Gastrocnemius medialis (tissue), 4 donors: ENCODE measurements around the gene SEMA3C. TPM values are rescaled to one million over a fixed set of nuclear protein-coding genes. Genes with fewer than 3 reads are reported as not detected.

Source experiments
- ATAC-seq, 2 donors: fragments of 150-250 bp; one replicate each; pipeline ENCODE4 v1.9.1; 2016
- DNase-seq, 2 donors: peaks; one replicate each; pipeline ENCODE4 v3.0.0-alpha.2; 2019
- H3K27ac ChIP-seq, 4 donors: fragments of 200-600 bp; sonication (generic); 1 replicate in 1 of 4; 2 replicates in 3 of 4; pipeline ENCODE4 v1.5.1; 2016 to 2018; ENCODE audit warnings: mild to moderate bottlenecking in 2 of 4, moderate library complexity in 1 of 4
- H3K27me3 ChIP-seq, 3 donors: fragments of 200-600 bp; sonication (generic) in 2 of 3; 1 replicate in 1 of 3; 2 replicates in 2 of 3; pipeline versions ENCODE4 v1.5.1 to v1.6.0; 2016 to 2019; ENCODE audit warnings: mild to moderate bottlenecking in 1 of 3, moderate library complexity in 1 of 3
- H3K36me3 ChIP-seq, 2 donors: fragments of 200-600 bp; sonication (generic) in 1 of 2; one replicate each; pipeline ENCODE4 v1.5.1; 2017 to 2018
- H3K4me1 ChIP-seq, 2 donors: fragments of 200-600 bp; sonication (generic) in 1 of 2; one replicate each; pipeline ENCODE4 v1.5.1; 2016 to 2017; ENCODE audit warnings: mild to moderate bottlenecking in 2 of 2
- H3K4me3 ChIP-seq, 4 donors: fragments of 200-600 bp; sonication (generic) in 3 of 4; 1 replicate in 1 of 4; 2 replicates in 3 of 4; pipeline ENCODE4 v1.5.1; 2016 to 2019; ENCODE audit warnings: mild to moderate bottlenecking in 2 of 4
- H3K9me3 ChIP-seq, 3 donors: fragments of 200-600 bp; sonication (generic) in 2 of 3; 1 replicate in 1 of 3; 2 replicates in 2 of 3; pipeline ENCODE4 v1.5.1; 2016 to 2019
- CTCF ChIP-seq, 5 experiments: fragments of 450-650 bp in 3 of 5; fragments of 200-600 bp in 2 of 5; sonication (generic) in 2 of 5; IDR thresholded peaks in 4 of 5; conservative IDR thresholded peaks in 1 of 5; 1 replicate in 4 of 5; 2 replicates in 1 of 5; pipeline ENCODE4 v1.5.1; 2016 to 2019; ENCODE audit warnings: antibody characterized with exemption in 5 of 5, mild to moderate bottlenecking in 3 of 5, moderate library complexity in 3 of 5
- POLR2A ChIP-seq, 2 donors: fragments of 450-650 bp; IDR thresholded peaks; one replicate each; pipeline ENCODE4 v1.6.1; 2017; ENCODE audit warnings: antibody characterized with exemption in 2 of 2, mild to moderate bottlenecking in 2 of 2, moderate library complexity in 2 of 2
- in situ Hi-C, 4 donors: fragments of 200-750 bp; cut with MboI; loops; one replicate each; pipeline versions ENCODE4 v1.15.0 to v1.8.0; 2017; ENCODE audit warnings: low sequenced_read_pairs in 4 of 4
- intact Hi-C: fragments of 100-400 bp; cut with DNase I; formaldehyde crosslinking; loops from one replicate; pipeline ENCODE4 v1.15.1; 2023; ENCODE audit warnings: low total_unique reads
- total RNA-seq, 4 donors: library from RNA; depleted of rRNA; stranded (reverse); fragments of >200 nt; gene quantifications; one replicate each; pipeline versions ENCODE4 v1.1.0 to v1.2.3, GENCODE V29; 2016

SEMA3C gene
- total RNA-seq, 4 donors from 2014 or later: 5.4 to 58.5 (median 30.3) TPM

GRCh38 chr7:80910228-80910627, 8.6 kb downstream of the SEMA3C start:
- peak; percentile 91 to 93 for ATAC-seq
- Histone ChIP-seq H3K4me1 (peaks cover 28 to 50% of the 10 kb centered on the region in 2 donors), H3K36me3 (no peaks in the 10 kb centered on the region), H3K4me3 (no peak overlapping the region), H3K9me3 (no peaks in the 10 kb centered on the region), H3K27ac (peak overlapping the region; percentile 72 to 87 (median 78)), H3K27me3 (no peaks in the 10 kb centered on the region)
- TF ChIP-seq CTCF (IDR thresholded peaks at IDR 0.05 in 4 of 5, conservative IDR thresholded peaks at IDR 0.05 in 1 of 5) (no peak), POLR2A (IDR thresholded peaks at IDR 0.05) (no peak)
- intact Hi-C loops (loop anchor here (10.0 kb wide), 3 partner anchors 185 to 405 kb away; no protein-coding TSS in a partner anchor), in situ Hi-C loops (loop anchor here in 2 of 4 donors (10.0 to 25.0 kb wide), 2 partner anchors 125 to 552 kb away; no protein-coding TSS in a partner anchor)
- no peak for DNase-seq

GRCh38 chr7:80908360-80908797, 10.5 kb downstream of the SEMA3C start:
- TF ChIP-seq CTCF (IDR thresholded peaks at IDR 0.05 in 4 of 5, conservative IDR thresholded peaks at IDR 0.05 in 1 of 5): no peak
- TF ChIP-seq POLR2A (IDR thresholded peaks at IDR 0.05): no peak
- H3K9me3 ChIP-seq: no peaks in the 10 kb centered on the region
- peak overlapping the region; percentile 72 to 87 (median 78) for H3K27ac ChIP-seq
- ATAC-seq (peak in 1 of 2 donors; percentile 69), DNase-seq (no peak)
- no peaks in the 10 kb centered on the region for H3K27me3 ChIP-seq
- in situ Hi-C loops: loop anchor here in 1 of 4 donors (25.0 kb wide), 1 partner anchor 554 kb away; no protein-coding TSS in a partner anchor
- intact Hi-C loops: no loop called here
- H3K4me1 ChIP-seq: peaks cover 33 to 50% of the 10 kb centered on the region in 2 donors
- peak overlapping the region; percentile 29 to 46 (median 44) for H3K4me3 ChIP-seq
- H3K36me3 ChIP-seq: no peaks in the 10 kb centered on the region

GRCh38 chr7:80907612-80908011, 11.2 kb downstream of the SEMA3C start:
- Histone ChIP-seq H3K27me3 (no peaks in the 10 kb centered on the region), H3K4me3 (peak overlapping the region in 3 of 4 donors; percentile 29 to 44 (median 44)), H3K4me1 (peaks cover 33 to 50% of the 10 kb centered on the region in 2 donors), H3K36me3 (no peaks in the 10 kb centered on the region), H3K27ac (peak overlapping the region; percentile 72 to 87 (median 78)), H3K9me3 (no peaks in the 10 kb centered on the region)
- ATAC-seq (no peak), DNase-seq (no peak)
- intact Hi-C loops (no loop called here), in situ Hi-C loops (loop anchor here in 1 of 4 donors (25.0 kb wide), 1 partner anchor 555 kb away; no protein-coding TSS in a partner anchor)
- no peak for TF ChIP-seq CTCF (IDR thresholded peaks at IDR 0.05 in 4 of 5, conservative IDR thresholded peaks at IDR 0.05 in 1 of 5)
- no peak for TF ChIP-seq POLR2A (IDR thresholded peaks at IDR 0.05)

GRCh38 chr7:80907141-80907601, 11.7 kb downstream of the SEMA3C start:
- intact Hi-C loops: no loop called here
- in situ Hi-C loops: loop anchor here in 1 of 4 donors (25.0 kb wide), 1 partner anchor 555 kb away; no protein-coding TSS in a partner anchor
- no peak for DNase-seq
- TF ChIP-seq CTCF (IDR thresholded peaks at IDR 0.05 in 4 of 5, conservative IDR thresholded peaks at IDR 0.05 in 1 of 5) (no peak), POLR2A (IDR thresholded peaks at IDR 0.05) (no peak)
- peak overlapping the region; percentile 8 to 87 (median 74) for H3K27ac ChIP-seq
- no peak for ATAC-seq
- no peaks in the 10 kb centered on the region for H3K9me3 ChIP-seq
- H3K4me3 ChIP-seq: no peak overlapping the region
- H3K36me3 ChIP-seq: no peaks in the 10 kb centered on the region
- peaks cover 33 to 50% of the 10 kb centered on the region in 2 donors for H3K4me1 ChIP-seq
- H3K27me3 ChIP-seq: no peaks in the 10 kb centered on the region
